ENCODE data around the gene CYP4F3. TPM values are rescaled to one million over a fixed set of nuclear protein-coding genes. Genes with fewer than 3 reads are reported as not detected.
"Not testable (repeated sequence)": the region's sequence is repeated elsewhere in the genome, so short reads cannot be mapped to it uniquely, and the experiment has no call there.

CYP4F3 gene, protein sequence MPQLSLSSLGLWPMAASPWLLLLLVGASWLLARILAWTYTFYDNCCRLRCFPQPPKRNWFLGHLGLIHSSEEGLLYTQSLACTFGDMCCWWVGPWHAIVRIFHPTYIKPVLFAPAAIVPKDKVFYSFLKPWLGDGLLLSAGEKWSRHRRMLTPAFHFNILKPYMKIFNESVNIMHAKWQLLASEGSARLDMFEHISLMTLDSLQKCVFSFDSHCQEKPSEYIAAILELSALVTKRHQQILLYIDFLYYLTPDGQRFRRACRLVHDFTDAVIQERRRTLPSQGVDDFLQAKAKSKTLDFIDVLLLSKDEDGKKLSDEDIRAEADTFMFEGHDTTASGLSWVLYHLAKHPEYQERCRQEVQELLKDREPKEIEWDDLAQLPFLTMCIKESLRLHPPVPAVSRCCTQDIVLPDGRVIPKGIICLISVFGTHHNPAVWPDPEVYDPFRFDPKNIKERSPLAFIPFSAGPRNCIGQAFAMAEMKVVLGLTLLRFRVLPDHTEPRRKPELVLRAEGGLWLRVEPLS
- total RNA-seq = 1 to 10 TPM in 1 of 2 donors, under 1 TPM in 1; 0.82 to 3.7 TPM
- under 1 TPM; 0.14 to 0.32 (median 0.17) TPM for polyA plus RNA-seq (ENCODE audit: insufficient read length in 6 of 6)
- long read RNA-seq, donor 1 = 0 reads
- long read RNA-seq, donor 2 = 0 reads
- long read RNA-seq, donor 3 = 0 reads
- long read RNA-seq, donor 4 = 0 reads
- long read RNA-seq, donor 5 = 0 reads
- long read RNA-seq, donor 6 = 0 reads
- long read RNA-seq, donor 7 = 0 reads
- long read RNA-seq, donor 8 = 0 reads
- long read RNA-seq, donor 9 = 0 reads
- long read RNA-seq, donor 10 = 0 reads
- long read RNA-seq, donor 11 = 0 reads
- long read RNA-seq, donor 12 = 0 reads

DNA sequence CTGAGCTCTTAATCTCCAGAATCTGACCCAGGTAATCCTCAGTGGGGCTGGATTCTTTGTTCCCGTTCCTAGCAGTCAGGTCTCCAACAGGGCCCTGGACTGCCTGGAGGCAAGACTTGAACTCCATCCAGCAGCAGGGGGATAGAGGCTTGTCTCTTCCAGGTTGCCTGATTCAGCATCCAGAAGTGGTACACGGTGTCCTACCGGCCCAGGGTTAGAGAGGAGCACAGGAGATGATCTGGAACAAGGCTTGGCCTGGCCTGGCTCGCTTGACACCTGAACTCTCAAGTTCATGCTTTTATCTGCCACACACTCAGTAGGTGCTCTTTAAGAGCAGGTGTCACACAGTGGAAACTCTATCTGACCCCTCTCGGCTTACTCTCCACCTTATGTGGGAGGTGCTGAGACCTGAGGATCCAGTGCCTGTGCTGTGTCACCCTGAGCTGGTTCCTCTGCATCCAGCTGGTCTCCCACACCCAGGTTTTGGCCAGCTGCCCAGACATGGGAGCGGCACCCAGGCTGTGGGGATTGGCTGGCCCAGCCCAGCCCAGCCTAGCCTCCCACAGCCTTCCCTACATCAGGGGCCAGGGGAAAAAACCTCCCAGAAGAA is at the start of gene CYP4F3:
TSS of gene CYP4F3 (plus strand) at position 604 of the 610 bp plus-strand sequence. CDS start 519 bp downstream, outside the sequence.
- Histone ChIP-seq H3K36me3 (no peaks in the 10 kb centered on the region), H3K27ac (peak within 1 kb of the TSS in 1 of 2 donors; percentile 78), H3K9me3 (no peaks in the 10 kb centered on the region), H3K4me3 (no peak within 1 kb of the TSS), H3K4me1 (peaks cover 0 to 25% of the 10 kb centered on the region in 2 donors), H3K27me3 (peaks cover 0 to 8% of the 10 kb centered on the region in 2 donors)
- ATAC-seq (peak; percentile 96), DNase-seq (peak in 3 of 4 donors; percentile 26 to 89 (median 76))
- TF ChIP-seq, protein P1, sequence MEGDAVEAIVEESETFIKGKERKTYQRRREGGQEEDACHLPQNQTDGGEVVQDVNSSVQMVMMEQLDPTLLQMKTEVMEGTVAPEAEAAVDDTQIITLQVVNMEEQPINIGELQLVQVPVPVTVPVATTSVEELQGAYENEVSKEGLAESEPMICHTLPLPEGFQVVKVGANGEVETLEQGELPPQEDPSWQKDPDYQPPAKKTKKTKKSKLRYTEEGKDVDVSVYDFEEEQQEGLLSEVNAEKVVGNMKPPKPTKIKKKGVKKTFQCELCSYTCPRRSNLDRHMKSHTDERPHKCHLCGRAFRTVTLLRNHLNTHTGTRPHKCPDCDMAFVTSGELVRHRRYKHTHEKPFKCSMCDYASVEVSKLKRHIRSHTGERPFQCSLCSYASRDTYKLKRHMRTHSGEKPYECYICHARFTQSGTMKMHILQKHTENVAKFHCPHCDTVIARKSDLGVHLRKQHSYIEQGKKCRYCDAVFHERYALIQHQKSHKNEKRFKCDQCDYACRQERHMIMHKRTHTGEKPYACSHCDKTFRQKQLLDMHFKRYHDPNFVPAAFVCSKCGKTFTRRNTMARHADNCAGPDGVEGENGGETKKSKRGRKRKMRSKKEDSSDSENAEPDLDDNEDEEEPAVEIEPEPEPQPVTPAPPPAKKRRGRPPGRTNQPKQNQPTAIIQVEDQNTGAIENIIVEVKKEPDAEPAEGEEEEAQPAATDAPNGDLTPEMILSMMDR (IDR thresholded peaks at IDR 0.05) = no peak
- intact Hi-C loops (cut with DNase I) = no loop called here

DNA sequence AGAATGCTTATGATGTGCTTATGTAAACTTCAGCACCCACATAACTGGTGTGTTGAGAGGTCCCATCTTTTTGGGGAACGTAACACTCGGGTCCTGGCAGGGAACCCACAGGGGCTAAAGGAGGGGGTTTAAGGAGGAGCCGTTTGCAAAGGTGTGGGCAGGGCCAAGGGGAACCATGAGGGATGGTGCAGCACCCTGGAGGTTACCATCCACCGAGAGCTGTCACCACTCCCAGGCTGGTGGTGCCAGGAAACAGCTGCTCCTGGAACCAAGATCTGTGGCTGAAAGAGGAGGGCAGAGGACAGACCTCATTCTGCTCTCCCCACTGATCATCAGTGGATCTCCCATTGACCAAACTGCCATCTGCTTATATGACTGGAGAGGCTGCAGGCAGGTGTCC is 48.9 kb upstream of the CYP4F3 start:
- no peak for ATAC-seq
- TF ChIP-seq, protein P1 (IDR thresholded peaks at IDR 0.05) = no peak
- Histone ChIP-seq H3K27me3 (peaks cover 0 to 11% of the 10 kb centered on the region in 2 donors), H3K27ac (peak overlapping the region in 1 of 2 donors; percentile 51), H3K4me3 (no peak overlapping the region), H3K36me3 (no peaks in the 10 kb centered on the region), H3K4me1 (peaks cover 0 to 32% of the 10 kb centered on the region in 2 donors), H3K9me3 (peaks cover 0 to 3% of the 10 kb centered on the region in 2 donors)
- no peak for DNase-seq
- intact Hi-C loops (cut with DNase I) = no loop called here

DNA sequence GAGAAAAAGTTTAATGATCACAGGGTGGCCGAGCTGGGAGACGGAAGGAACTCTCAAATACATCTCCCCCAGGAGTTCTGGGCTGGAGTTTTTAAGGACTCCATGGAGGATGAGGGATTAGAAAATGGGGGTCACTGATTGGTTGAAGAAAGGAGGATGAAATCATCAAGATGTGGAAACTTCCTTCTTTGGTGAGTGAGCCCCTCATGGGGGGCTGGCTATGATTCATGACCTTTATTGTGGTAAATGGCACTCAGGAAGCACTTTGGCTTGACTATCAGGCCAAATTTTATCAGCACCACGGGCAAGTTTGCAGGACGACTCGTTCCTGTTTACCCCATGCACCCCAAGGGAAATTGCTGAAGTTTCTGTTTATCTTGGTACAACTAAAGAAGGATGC is 48.2 kb upstream of the CYP4F3 start:
- peaks cover 0 to 25% of the 10 kb centered on the region in 2 donors for H3K4me1 ChIP-seq
- H3K9me3 ChIP-seq; H3K36me3 ChIP-seq; DNase-seq; H3K4me3 ChIP-seq; ATAC-seq; H3K27me3 ChIP-seq; intact Hi-C loops (cut with DNase I): not testable (repeated sequence)
- peak overlapping the region in 1 of 2 donors; percentile 51 for H3K27ac ChIP-seq

DNA sequence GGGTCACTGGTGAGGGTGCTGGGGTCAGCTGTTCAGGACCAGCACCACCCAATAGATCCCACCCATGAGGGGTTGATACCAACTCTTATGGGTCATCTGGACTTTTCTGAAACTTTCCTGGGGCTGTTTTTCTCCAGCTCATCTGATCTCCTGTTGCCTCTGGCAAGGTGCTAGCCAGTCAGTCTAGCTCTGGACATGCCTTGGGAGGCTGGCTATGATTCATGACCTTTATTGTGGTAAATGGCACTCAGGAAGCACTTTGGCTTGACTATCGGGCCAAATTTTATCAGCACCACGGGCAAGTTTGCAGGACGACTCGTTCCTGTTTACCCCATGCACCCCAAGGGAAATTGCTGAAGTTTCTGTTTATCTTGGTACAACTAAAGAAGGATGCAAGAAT is 46.9 kb upstream of the CYP4F3 start:
- intact Hi-C loops (cut with DNase I); H3K4me3 ChIP-seq: not testable (repeated sequence)
- peaks cover 0 to 14% of the 10 kb centered on the region in 2 donors for H3K4me1 ChIP-seq

DNA sequence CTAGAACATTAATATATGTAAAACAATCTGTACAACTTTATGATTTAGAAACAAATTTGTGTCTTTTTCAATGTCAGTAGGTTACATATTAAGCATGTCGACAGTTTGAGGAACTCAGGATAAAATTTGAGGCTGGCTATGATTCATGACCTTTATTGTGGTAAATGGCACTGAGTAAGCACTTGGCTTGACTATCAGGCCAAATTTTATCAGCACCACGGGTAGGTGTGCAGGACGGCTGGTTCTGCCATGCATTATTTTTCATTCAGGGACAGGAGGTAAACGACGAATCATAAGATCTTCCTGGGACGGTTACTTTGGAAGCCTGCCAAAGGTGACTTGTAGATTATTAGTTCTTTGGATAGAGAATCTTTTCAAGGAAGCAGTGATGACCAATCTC is 45.6 kb upstream of the CYP4F3 start:
- TF ChIP-seq, protein P1 (IDR thresholded peaks at IDR 0.05) = no peak
- Histone ChIP-seq H3K9me3 (peaks cover 0 to 7% of the 10 kb centered on the region in 2 donors), H3K4me3 (no peak overlapping the region), H3K4me1 (peaks cover 0 to 11% of the 10 kb centered on the region in 2 donors), H3K27me3 (peaks cover 0 to 7% of the 10 kb centered on the region in 2 donors), H3K36me3 (no peaks in the 10 kb centered on the region), H3K27ac (no peak overlapping the region)
- DNase-seq = no peak
- no peak for ATAC-seq
- intact Hi-C loops (cut with DNase I) = no loop called here

More for the DNA sequence above, 46.9 kb upstream of the CYP4F3 start:
- H3K9me3 ChIP-seq, H3K27me3 ChIP-seq, ATAC-seq, DNase-seq, H3K36me3 ChIP-seq: not testable (repeated sequence)
- H3K27ac ChIP-seq = peak overlapping the region in 1 of 2 donors; percentile 51

DNA sequence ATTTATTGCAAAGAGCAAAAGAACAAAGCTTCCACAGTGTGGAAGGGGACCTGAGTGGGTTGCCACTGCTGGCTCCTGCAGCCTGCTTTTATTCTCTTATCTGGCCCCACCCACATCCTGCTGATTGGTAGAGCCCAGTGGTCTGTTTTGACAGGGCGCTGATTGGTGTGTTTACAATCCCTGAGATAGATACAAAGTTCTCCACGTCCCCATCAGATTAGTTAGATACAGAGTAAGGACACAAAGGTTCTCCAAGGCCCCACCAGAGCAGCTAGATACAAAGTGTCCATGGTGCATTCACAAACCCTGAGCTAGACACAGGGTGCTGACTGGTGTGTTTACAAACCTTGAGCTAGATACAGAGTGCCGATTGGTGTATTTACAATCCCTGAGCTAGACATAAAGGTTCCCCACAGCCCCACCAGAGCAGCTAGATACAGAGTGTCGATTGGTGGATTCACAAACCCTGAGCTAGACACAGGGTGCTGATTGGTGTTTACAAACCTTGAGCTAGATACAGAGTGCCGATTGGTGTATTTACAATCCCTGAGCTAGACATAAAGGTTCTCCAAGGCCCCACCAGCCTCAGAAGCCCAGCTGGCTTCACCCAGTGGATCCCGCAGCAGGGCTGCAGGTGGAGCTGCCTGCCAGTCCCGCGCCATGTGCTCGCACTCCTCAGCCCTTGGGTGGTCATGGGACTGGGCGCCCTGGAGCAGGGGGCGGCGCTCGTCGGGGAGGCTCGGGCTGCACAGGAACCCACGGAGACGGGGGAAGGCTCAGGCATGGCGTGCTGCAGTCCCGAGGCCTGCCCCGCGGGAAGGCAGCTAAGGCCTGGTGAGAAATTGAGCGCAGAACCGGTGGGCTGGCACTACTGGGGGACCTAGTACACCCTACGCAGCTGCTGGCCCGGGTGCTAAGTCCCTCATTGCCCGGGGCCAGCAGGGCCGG is 32.4 kb upstream of the CYP4F3 start:
- H3K27ac ChIP-seq; H3K4me3 ChIP-seq; H3K36me3 ChIP-seq; H3K27me3 ChIP-seq; H3K9me3 ChIP-seq; ATAC-seq; intact Hi-C loops (cut with DNase I); DNase-seq; H3K4me1 ChIP-seq: not testable (repeated sequence)

All from left lung (tissue), 14 donors.